Heart left ventricle (tissue), 16 donors: ENCODE results near the gene OR10A5. TPM values are rescaled to one million over a fixed set of nuclear protein-coding genes. Genes with fewer than 3 reads are reported as not detected.

Experiments used
- ATAC-seq, 4 donors: fragments of 200-7000 bp; cut with Tn5 transposase; one replicate each; pipeline ENCODE4 v1.9.1; 2020 to 2022; ENCODE audit warnings: moderate library complexity in 4 of 4, mild to moderate bottlenecking in 3 of 4, moderate number of reproducible peaks in 1 of 4
- DNase-seq, 5 donors: peaks; one replicate each; pipeline ENCODE4 v3.0.0-alpha.2; 2020
- H3K27ac ChIP-seq, 12 donors: fragments of 200-600 bp; sonication (generic) in 4 of 12; one replicate each; pipeline versions ENCODE4 v1.5.0 to v1.8.0; 2016 to 2022; ENCODE audit warnings: mild to moderate bottlenecking in 2 of 12
- H3K27me3 ChIP-seq, 9 donors: fragments of 200-600 bp; sonication (generic) in 2 of 9; one replicate each; pipeline versions ENCODE4 v1.5.1 to v1.8.0; 2016 to 2022; ENCODE audit warnings: mild to moderate bottlenecking in 3 of 9
- H3K36me3 ChIP-seq, 9 donors: fragments of 200-600 bp; sonication (generic) in 2 of 9; one replicate each; pipeline versions ENCODE4 v1.5.0 to v1.8.0; 2018 to 2022; ENCODE audit warnings: mild to moderate bottlenecking in 2 of 9
- H3K4me1 ChIP-seq, 12 donors: fragments of 200-600 bp; sonication (generic) in 4 of 12; one replicate each; pipeline versions ENCODE4 v1.5.0 to v1.8.0; 2016 to 2022; ENCODE audit warnings: mild to moderate bottlenecking in 3 of 12
- H3K4me3 ChIP-seq, 12 donors: fragments of 200-600 bp; sonication (generic) in 4 of 12; one replicate each; pipeline versions ENCODE4 v1.5.0 to v1.8.0; 2017 to 2022; ENCODE audit warnings: mild to moderate bottlenecking in 9 of 12, moderate library complexity in 4 of 12
- H3K9me3 ChIP-seq, 12 donors: fragments of 200-600 bp; sonication (generic) in 4 of 12; one replicate each; pipeline versions ENCODE4 v1.5.0 to v1.8.0; 2016 to 2022; ENCODE audit warnings: mild to moderate bottlenecking in 1 of 12
- POLR2A ChIP-seq, 2 donors: fragments of 450-650 bp; IDR thresholded peaks; one replicate each; pipeline ENCODE4 v1.6.1; 2017; ENCODE audit warnings: antibody characterized with exemption in 2 of 2, mild to moderate bottlenecking in 2 of 2, moderate library complexity in 2 of 2
- WGBS, 4 donors: extraction: QIAGEN DNeasy Blood & Tissue Kit in 2 of 4; methylation state at CpG; one replicate each; pipeline versions ENCODE4 v1.1.5 to v1.1.7; 2013 to 2018; 5-methylcytosine and 5-hydroxymethylcytosine counted together
- intact Hi-C, 10 donors: fragments of 100-400 bp; cut with DNase I; formaldehyde crosslinking; loops; one replicate each; pipeline versions ENCODE4 v1.11.1 to v1.14.2; 2022
- polyA plus RNA-seq, 2 donors: library from polyadenylated mRNA; stranded (reverse); fragments of 200-250 nt; gene quantifications; one replicate each; pipeline ENCODE4 v1.2.3, GENCODE V29; 2013
- total RNA-seq, 9 donors: library from RNA; depleted of rRNA in 2 of 9; stranded (reverse); fragments of >200 nt in 2 of 9; fragmentation: NEBNext Ultra II Directional in 3 of 9; extraction: Animal tissue kit (Norgen Biotek cat#: 25700) in 3 of 9; gene quantifications; one replicate each; pipeline versions ENCODE4 v1.1.0 to v1.2.4, GENCODE V29; 2016 to 2023
- TF ChIP-seq, protein P1 (sequence below), 12 donors: fragments of 200-600 bp; sonication (generic) in 4 of 12; IDR thresholded peaks; one replicate each; pipeline versions ENCODE4 v1.5.0 to v1.8.0; 2018 to 2022; ENCODE audit warnings: antibody characterized with exemption in 12 of 12, mild to moderate bottlenecking in 5 of 12
- donor health status: ischemic (EF 13 %, LVEDD 7.1; RV severe dilation, severe dysfunction).
- donor health status: healthy with polysubstance abuse.
- donor health status: DM: no; HTN: yes; CAD: no.
- donor health status: DM: no; HTN: no; CAD: no.
- donor health status: ischemic (EF 25% LVEDD 6.9; RV normal size, moderate dysfunction).
- donor health status: ischemic (EF 25% LVEDD 5.7; RV mildly dilated, moderate dysfunction).
- donor health status: healthy.
- donor health status: DM: yes; HTN: yes; CAD: no.
- donor health status: ischemic (EF 35%, LVEDD 5.7; RV mildly dilated, moderate dysfunction).
- donor health status: nonischemic (EF 11% LVEDD 7.7; RV severe dilation, severe dysfunction).
- donor health status: DM: yes; HTN: yes; CAD: no.
- donor health status: PGD.
- donor health status: ischemic (EF 29% LVEDD 5.4; RV normal size, mild dysfunction).
- donor health status: nonischemic (EF 23%, LVEDD 6.1; RV moderate dilation, normal function).

Gene OR10A5
- total and polyA plus RNA-seq, 11 donors: not detected

DNA sequence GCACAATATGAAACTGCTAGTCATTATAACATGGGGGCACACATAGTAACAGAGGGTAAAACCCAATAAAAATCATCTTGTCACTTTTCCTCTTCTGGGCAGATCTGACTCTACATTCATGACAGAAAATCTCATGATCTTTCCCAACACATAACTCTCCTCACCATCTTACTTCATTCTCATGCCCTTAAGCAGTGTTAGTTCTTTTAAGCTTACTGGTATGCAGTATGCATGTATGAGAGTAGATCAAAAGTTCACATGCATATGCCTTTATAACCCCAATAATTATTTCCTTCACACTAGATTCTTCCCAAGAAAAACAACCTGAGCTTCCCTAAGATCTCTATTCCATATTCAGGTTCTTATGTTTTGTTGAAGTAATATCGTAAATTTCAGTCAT, 25.8 kb downstream of the OR10A5 start:
- no peaks in the 10 kb centered on the region for H3K4me1 ChIP-seq
- intact Hi-C loops: no loop called here
- ATAC-seq (no peak), DNase-seq (no peak)
- no peak overlapping the region for H3K27ac ChIP-seq
- no peaks in the 10 kb centered on the region for H3K9me3 ChIP-seq
- no peaks in the 10 kb centered on the region for H3K27me3 ChIP-seq
- H3K4me3 ChIP-seq: no peak overlapping the region
- 78 to 85% (median 82%) methylated on average over 1 of the region's 1 CpG for WGBS, 4 donors
- H3K36me3 ChIP-seq: no peaks in the 10 kb centered on the region
- TF ChIP-seq POLR2A (IDR thresholded peaks at IDR 0.05): no peak
- TF ChIP-seq, protein P1, sequence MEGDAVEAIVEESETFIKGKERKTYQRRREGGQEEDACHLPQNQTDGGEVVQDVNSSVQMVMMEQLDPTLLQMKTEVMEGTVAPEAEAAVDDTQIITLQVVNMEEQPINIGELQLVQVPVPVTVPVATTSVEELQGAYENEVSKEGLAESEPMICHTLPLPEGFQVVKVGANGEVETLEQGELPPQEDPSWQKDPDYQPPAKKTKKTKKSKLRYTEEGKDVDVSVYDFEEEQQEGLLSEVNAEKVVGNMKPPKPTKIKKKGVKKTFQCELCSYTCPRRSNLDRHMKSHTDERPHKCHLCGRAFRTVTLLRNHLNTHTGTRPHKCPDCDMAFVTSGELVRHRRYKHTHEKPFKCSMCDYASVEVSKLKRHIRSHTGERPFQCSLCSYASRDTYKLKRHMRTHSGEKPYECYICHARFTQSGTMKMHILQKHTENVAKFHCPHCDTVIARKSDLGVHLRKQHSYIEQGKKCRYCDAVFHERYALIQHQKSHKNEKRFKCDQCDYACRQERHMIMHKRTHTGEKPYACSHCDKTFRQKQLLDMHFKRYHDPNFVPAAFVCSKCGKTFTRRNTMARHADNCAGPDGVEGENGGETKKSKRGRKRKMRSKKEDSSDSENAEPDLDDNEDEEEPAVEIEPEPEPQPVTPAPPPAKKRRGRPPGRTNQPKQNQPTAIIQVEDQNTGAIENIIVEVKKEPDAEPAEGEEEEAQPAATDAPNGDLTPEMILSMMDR (IDR thresholded peaks at IDR 0.05): no peak

DNA sequence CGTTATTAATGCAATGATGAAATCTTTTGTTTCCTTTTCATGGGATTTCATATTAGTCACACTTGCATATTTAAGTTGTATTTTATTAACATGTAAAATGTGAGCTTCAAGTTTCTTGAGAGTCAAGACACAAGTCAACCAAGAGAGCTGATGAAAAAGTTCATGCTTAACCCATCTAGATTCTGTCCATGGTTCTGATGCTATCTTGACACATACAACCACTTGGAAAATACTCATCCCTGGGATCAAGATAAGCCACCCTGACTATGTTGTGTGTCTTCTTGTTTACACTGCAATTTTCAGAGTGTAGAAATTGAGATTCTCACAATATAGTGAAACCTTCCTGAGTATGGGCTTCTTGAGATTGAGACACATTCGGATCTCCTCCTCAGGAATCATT, 30.3 kb downstream of the OR10A5 start:
- no peaks in the 10 kb centered on the region for H3K27me3 ChIP-seq
- intact Hi-C loops: no loop called here
- H3K4me1 ChIP-seq: no peaks in the 10 kb centered on the region
- peaks cover 0 to 7% (median 0%) of the 10 kb centered on the region in 12 donors for H3K9me3 ChIP-seq
- WGBS, 4 donors: 82 to 88% (median 86%) methylated on average over 2 of the region's 2 CpGs
- no peak overlapping the region for H3K27ac ChIP-seq
- no peak overlapping the region for H3K4me3 ChIP-seq
- DNase-seq (no peak), ATAC-seq (no peak)
- H3K36me3 ChIP-seq: no peaks in the 10 kb centered on the region
- TF ChIP-seq, protein P1 (IDR thresholded peaks at IDR 0.05): no peak
- no peak for TF ChIP-seq POLR2A (IDR thresholded peaks at IDR 0.05)

DNA sequence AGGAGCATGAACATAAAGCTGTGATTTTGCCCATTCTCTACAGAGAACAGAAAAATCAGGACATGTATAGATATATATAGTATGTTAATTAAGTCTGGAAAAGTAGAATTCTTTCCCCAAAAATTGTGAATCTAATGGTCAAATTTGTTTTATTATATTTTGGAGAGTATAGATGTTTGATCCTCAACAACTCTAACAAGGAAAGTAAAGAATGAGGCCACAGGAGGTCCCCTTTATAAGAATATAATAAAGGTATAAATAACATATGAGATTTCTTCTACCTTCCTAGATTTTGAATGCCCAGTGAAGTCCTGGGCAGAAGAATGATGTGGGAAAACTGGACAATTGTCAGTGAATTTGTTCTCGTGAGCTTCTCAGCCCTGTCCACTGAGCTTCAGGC, 30.8 kb downstream of the OR10A5 start, which contains the start of gene OR10A4:
Gene OR10A4, plus strand, starts transcription at position 301 of the 400 bp plus-strand sequence. Its CDS starts 23 bp downstream, at position 324.
- Histone ChIP-seq H3K27me3 (no peaks in the 10 kb centered on the region), H3K27ac (no peak within 1 kb of the TSS), H3K4me3 (no peak within 1 kb of the TSS), H3K36me3 (no peaks in the 10 kb centered on the region), H3K9me3 (peaks cover 0 to 7% (median 0%) of the 10 kb centered on the region in 12 donors), H3K4me1 (no peaks in the 10 kb centered on the region)
- intact Hi-C loops: no loop called here
- no peak for ATAC-seq
- TF ChIP-seq, protein P1 (IDR thresholded peaks at IDR 0.05): no peak
- no peak for TF ChIP-seq POLR2A (IDR thresholded peaks at IDR 0.05)
- no peak for DNase-seq
- WGBS, 4 donors: 85 to 100% (median 95%) methylated on average over 1 of the region's 1 CpG

DNA sequence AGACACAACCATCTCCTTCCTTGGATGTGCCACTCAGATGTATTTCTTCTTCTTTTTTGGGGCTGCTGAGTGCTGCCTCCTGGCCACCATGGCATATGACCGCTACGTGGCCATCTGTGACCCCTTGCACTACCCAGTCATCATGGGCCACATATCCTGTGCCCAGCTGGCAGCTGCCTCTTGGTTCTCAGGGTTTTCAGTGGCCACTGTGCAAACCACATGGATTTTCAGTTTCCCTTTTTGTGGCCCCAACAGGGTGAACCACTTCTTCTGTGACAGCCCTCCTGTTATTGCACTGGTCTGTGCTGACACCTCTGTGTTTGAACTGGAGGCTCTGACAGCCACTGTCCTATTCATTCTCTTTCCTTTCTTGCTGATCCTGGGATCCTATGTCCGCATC, 31.4 kb downstream of the OR10A5 start:
- Histone ChIP-seq H3K27ac (no peak overlapping the region), H3K27me3 (no peaks in the 10 kb centered on the region), H3K4me1 (no peaks in the 10 kb centered on the region), H3K9me3 (peaks cover 0 to 7% (median 0%) of the 10 kb centered on the region in 12 donors), H3K36me3 (no peaks in the 10 kb centered on the region), H3K4me3 (no peak overlapping the region)
- TF ChIP-seq, protein P1 (IDR thresholded peaks at IDR 0.05): no peak
- no peak for TF ChIP-seq POLR2A (IDR thresholded peaks at IDR 0.05)
- 71 to 88% (median 83%) methylated on average over 3 of the region's 3 CpGs for WGBS, 4 donors
- ATAC-seq: no peak
- DNase-seq: no peak
- intact Hi-C loops: no loop called here
